CD14-positive monocyte (primary cell): Measurements from ENCODE around the gene PRKN. TPM values are rescaled to one million over a fixed set of nuclear protein-coding genes. Genes with fewer than 3 reads are reported as not detected.

Experiments used
- DNase-seq, 3 donors: peaks; one replicate each; pipeline ENCODE4 v3.0.0-alpha.2; 2011 to 2022
- H2AFZ ChIP-seq: 2 replicates; pipeline ENCODE4 v1.6.0; 2012; ENCODE audit warnings: mild to moderate bottlenecking, low read depth, low read length, inconsistent platforms; ENCODE audit not compliant: insufficient read depth, poor library complexity, severe bottlenecking
- H3K27ac ChIP-seq, 2 donors: 1 replicate in 1 of 2; 2 replicates in 1 of 2; pipeline ENCODE4 v1.5.1; 2012 to 2013; ENCODE audit warnings: low read length in 2 of 2, control low read depth in 1 of 2, inconsistent platforms in 1 of 2, low read depth in 1 of 2, mild to moderate bottlenecking in 1 of 2
- H3K27me3 ChIP-seq, 2 donors: one replicate each; pipeline versions ENCODE4 v1.6.0 to v1.6.1; 2011 to 2013; ENCODE audit warnings: low read length in 2 of 2; ENCODE audit not compliant: control insufficient read depth in 2 of 2, insufficient read depth in 2 of 2
- H3K36me3 ChIP-seq, 2 donors: replicated peaks in 1 of 2; 1 replicate in 1 of 2; 2 replicates in 1 of 2; pipeline versions ENCODE4 v1.5.1 to v1.6.1; 2012 to 2013; ENCODE audit warnings: low read length in 2 of 2, control low read depth in 1 of 2, inconsistent platforms in 1 of 2, mild to moderate bottlenecking in 1 of 2; ENCODE audit not compliant: insufficient read depth in 2 of 2, control insufficient read depth in 1 of 2
- H3K4me1 ChIP-seq, 2 donors: 1 replicate in 1 of 2; 2 replicates in 1 of 2; pipeline versions ENCODE4 v1.5.1 to v1.6.1; 2012 to 2013; ENCODE audit warnings: low read length in 2 of 2, control low read depth in 1 of 2, inconsistent platforms in 1 of 2, mild to moderate bottlenecking in 1 of 2, moderate library complexity in 1 of 2; ENCODE audit not compliant: insufficient read depth in 2 of 2, control insufficient read depth in 1 of 2
- H3K4me2 ChIP-seq: replicated peaks from 2 replicates; pipeline ENCODE3; 2012; ENCODE audit warnings: low read length, moderate library complexity, mild to moderate bottlenecking; ENCODE audit not compliant: poor library complexity, severe bottlenecking; ENCODE audit errors: extremely low read depth
- H3K4me3 ChIP-seq, 3 experiments: fragments of 200-600 bp in 1 of 3; sonication (generic) in 1 of 3; replicated peaks in 1 of 3; 1 replicate in 2 of 3; 2 replicates in 1 of 3; pipeline ENCODE4 v1.5.1; 2011 to 2013; ENCODE audit warnings: low read length in 3 of 3, mild to moderate bottlenecking in 3 of 3, control low read depth in 2 of 3, low read depth in 2 of 3, inconsistent platforms in 1 of 3, moderate library complexity in 1 of 3
- H3K79me2 ChIP-seq: 2 replicates; pipeline ENCODE4 v1.6.0; 2012; ENCODE audit warnings: mild to moderate bottlenecking, control low read depth, inconsistent platforms, low read length, moderate library complexity; ENCODE audit not compliant: insufficient read depth
- H3K9ac ChIP-seq: 2 replicates; pipeline ENCODE4 v1.6.0; 2017; ENCODE audit warnings: low read length, mild to moderate bottlenecking; ENCODE audit not compliant: insufficient read depth, poor library complexity, severe bottlenecking
- H3K9me3 ChIP-seq, 2 donors: replicated peaks in 1 of 2; 1 replicate in 1 of 2; 2 replicates in 1 of 2; pipeline versions ENCODE4 v1.5.1 to v1.6.1; 2012 to 2013; ENCODE audit warnings: low read length in 2 of 2, control low read depth in 1 of 2; ENCODE audit not compliant: control insufficient read depth in 1 of 2, insufficient read depth in 1 of 2
- H4K20me1 ChIP-seq: 2 replicates; pipeline ENCODE4 v1.6.0; 2012; ENCODE audit warnings: mild to moderate bottlenecking, low read length, control low read depth, moderate library complexity; ENCODE audit not compliant: insufficient read depth
- H3K27ac Mint-ChIP-seq, 7 donors: one replicate each; pipeline ENCODE4 v1.8.0; 2020; ENCODE audit warnings: mild to moderate bottlenecking in 7 of 7, mixed read lengths in 7 of 7, moderate library complexity in 6 of 7, inconsistent platforms in 2 of 7
- H3K27me3 Mint-ChIP-seq, 3 donors: one replicate each; pipeline ENCODE4 v1.8.0; 2021 to 2022; ENCODE audit warnings: low read depth in 3 of 3, mild to moderate bottlenecking in 3 of 3, mixed read lengths in 3 of 3, moderate library complexity in 3 of 3, inconsistent platforms in 1 of 3
- H3K36me3 Mint-ChIP-seq, 2 donors: one replicate each; pipeline ENCODE4 v1.8.0; 2020; ENCODE audit warnings: mixed read lengths in 2 of 2, inconsistent platforms in 1 of 2, mild to moderate bottlenecking in 1 of 2
- H3K4me1 Mint-ChIP-seq: one replicate; pipeline ENCODE4 v1.8.0; 2020; ENCODE audit warnings: mild to moderate bottlenecking, mixed read lengths
- H3K4me3 Mint-ChIP-seq, 2 donors: one replicate each; pipeline ENCODE4 v1.8.0; 2020; ENCODE audit warnings: mild to moderate bottlenecking in 2 of 2, mixed read lengths in 2 of 2, moderate library complexity in 1 of 2
- H3K9me3 Mint-ChIP-seq, 7 donors: one replicate each; pipeline ENCODE4 v1.8.0; 2020 to 2022; ENCODE audit warnings: mixed read lengths in 7 of 7, mild to moderate bottlenecking in 6 of 7, moderate library complexity in 6 of 7, inconsistent platforms in 2 of 7
- CTCF ChIP-seq: fragments of 200-600 bp; IDR thresholded peaks from one replicate; pipeline ENCODE4 v1.8.0; 2022; ENCODE audit warnings: antibody characterized with exemption, mild to moderate bottlenecking
- WGBS: methylation state at CpG from one replicate; pipeline ENCODE4 v1.1.5; 2013; ENCODE audit warnings: missing lambda C conversion rate; ENCODE audit not compliant: insufficient coverage; 5-methylcytosine and 5-hydroxymethylcytosine counted together
- intact Hi-C, 2 donors: fragments of 100-400 bp; cut with micrococcal nuclease; formaldehyde crosslinking; loops; one replicate each; pipeline versions ENCODE4 v1.15.0 to v1.15.1; 2023
- polyA plus RNA-seq, 3 donors: library from polyadenylated mRNA; depleted of rRNA in 1 of 3; unstranded in 2 of 3; stranded (reverse) in 1 of 3; fragments of 300-500 nt in 2 of 3; fragments of >200 nt in 1 of 3; fragmentation: Illumina TruSeq in 2 of 3; gene quantifications; 1 replicate in 2 of 3; 2 replicates in 1 of 3; pipeline ENCODE4 v1.2.3, GENCODE V29; 2012 to 2021

Gene PRKN
- polyA plus RNA-seq, 3 donors: 0.19 to 0.21 TPM; not detected in 1

- H3K36me3 Mint-ChIP-seq: no peaks in the 10 kb centered on the region
- H2AFZ ChIP-seq: no peak overlapping the region
- no peak for DNase-seq
- no peak overlapping the region for H3K27ac Mint-ChIP-seq
- no peaks in the 10 kb centered on the region for H3K4me1 ChIP-seq
- no peak overlapping the region for H3K27ac ChIP-seq
- H4K20me1 ChIP-seq: no peaks in the 10 kb centered on the region
- H3K9me3 ChIP-seq: peaks cover 11 to 28% of the 10 kb centered on the region in 2 donors
- H3K79me2 ChIP-seq: no peaks in the 10 kb centered on the region
- no peaks in the 10 kb centered on the region for H3K4me1 Mint-ChIP-seq
- no peak overlapping the region for H3K4me3 Mint-ChIP-seq
- H3K36me3 ChIP-seq: no peaks in the 10 kb centered on the region
- WGBS: 86% methylated on average over 6 of the region's 9 CpGs
- H3K4me2 ChIP-seq: no peak overlapping the region
- H3K9ac ChIP-seq: no peak overlapping the region
- no peak overlapping the region for H3K4me3 ChIP-seq
- intact Hi-C loops: no loop called here
- no peak for TF ChIP-seq CTCF
- peaks cover 0 to 4% (median 1%) of the 10 kb centered on the region in 3 donors for H3K27me3 Mint-ChIP-seq
- peaks cover 2 to 17% (median 13%) of the 10 kb centered on the region in 7 donors for H3K9me3 Mint-ChIP-seq
- no peaks in the 10 kb centered on the region for H3K27me3 ChIP-seq
Measured at GRCh38 chr6:161973064-161973463, 754.5 kb downstream of the PRKN start.

GRCh38 chr6:161971043-161971442 lies 756.5 kb downstream of the PRKN start:
- H3K27me3 Mint-ChIP-seq: peaks cover 0 to 4% (median 0%) of the 10 kb centered on the region in 3 donors
- Histone ChIP-seq H4K20me1 (no peaks in the 10 kb centered on the region), H3K4me1 (no peaks in the 10 kb centered on the region), H3K9me3 (peaks cover 8 to 18% of the 10 kb centered on the region in 2 donors), H3K36me3 (no peaks in the 10 kb centered on the region), H3K9ac (no peak overlapping the region), H3K4me2 (no peak overlapping the region), H2AFZ (no peak overlapping the region), H3K79me2 (no peaks in the 10 kb centered on the region), H3K27ac (no peak overlapping the region), H3K27me3 (no peaks in the 10 kb centered on the region), H3K4me3 (no peak overlapping the region)
- peaks cover 0 to 18% (median 6%) of the 10 kb centered on the region in 7 donors for H3K9me3 Mint-ChIP-seq
- no peak for DNase-seq
- H3K4me1 Mint-ChIP-seq: no peaks in the 10 kb centered on the region
- intact Hi-C loops: no loop called here
- TF ChIP-seq CTCF: no peak
- no CpG with 5 or more reads among the region's 5 CpGs for WGBS
- H3K36me3 Mint-ChIP-seq: no peaks in the 10 kb centered on the region
- H3K27ac Mint-ChIP-seq: no peak overlapping the region
- no peak overlapping the region for H3K4me3 Mint-ChIP-seq
